HG02588 (cell line): ENCODE data around the gene STXBP6.

Source experiments
- ATAC-seq: cut with Tn5 transposase; IDR thresholded peaks from one replicate; pipeline ENCODE4 v1.9.1; 2021; ENCODE audit warnings: mild to moderate bottlenecking, moderate library complexity; ENCODE audit not compliant: unreplicated experiment

STXBP6 gene

GRCh38 chr14:24892497-24893051 is 157.4 kb downstream of the STXBP6 start:
- ATAC-seq: no peak

- ATAC-seq: no peak
Measured at GRCh38 chr14:24891987-24892496, 157.9 kb downstream of the STXBP6 start.

- no peak for ATAC-seq
Measured at GRCh38 chr14:24890716-24891115, 159.2 kb downstream of the STXBP6 start.

- ATAC-seq: no peak
Measured at GRCh38 chr14:24889843-24890242, 160.1 kb downstream of the STXBP6 start.

- no peak for ATAC-seq
Measured at GRCh38 chr14:24888532-24888931, 161.4 kb downstream of the STXBP6 start.

GRCh38 chr14:24887623-24888304 is 162.2 kb downstream of the STXBP6 start:
- ATAC-seq: no peak

GRCh38 chr14:24885410-24885913 is 164.5 kb downstream of the STXBP6 start:
- ATAC-seq: no peak

GRCh38 chr14:24883576-24883975 is 166.4 kb downstream of the STXBP6 start:
- no peak for ATAC-seq

- no peak for ATAC-seq
Measured at GRCh38 chr14:24881116-24881893, 168.6 kb downstream of the STXBP6 start.

- no peak for ATAC-seq
Measured at GRCh38 chr14:24880689-24881088, 169.3 kb downstream of the STXBP6 start.

GRCh38 chr14:24879661-24880386 is 170.1 kb downstream of the STXBP6 start:
- ATAC-seq: no peak

GRCh38 chr14:24876996-24877395 is 173.0 kb downstream of the STXBP6 start:
- ATAC-seq: no peak

GRCh38 chr14:24875991-24876878 is 173.7 kb downstream of the STXBP6 start:
- no peak for ATAC-seq

GRCh38 chr14:24875203-24875838 is 174.6 kb downstream of the STXBP6 start:
- no peak for ATAC-seq

- no peak for ATAC-seq
Measured at GRCh38 chr14:24874514-24875202, 175.3 kb downstream of the STXBP6 start.

- ATAC-seq: no peak
Measured at GRCh38 chr14:24873551-24873950, 176.4 kb downstream of the STXBP6 start.

- no peak for ATAC-seq
Measured at GRCh38 chr14:24870949-24871701, 178.8 kb downstream of the STXBP6 start.

GRCh38 chr14:24868389-24868788 is 181.6 kb downstream of the STXBP6 start:
- no peak for ATAC-seq
